Suppressor macrophage treated with lipopolysaccharide for 4 hours (primary cell): ENCODE measurements around the gene BAZ1B.
"Not testable (repeated sequence)": the region's sequence is repeated elsewhere in the genome, so short reads cannot be mapped to it uniquely, and the experiment has no call there.

Experiments used
- DNase-seq: peaks from one replicate; pipeline ENCODE4 v3.0.0-alpha.2; 2020

The BAZ1B gene

DNA sequence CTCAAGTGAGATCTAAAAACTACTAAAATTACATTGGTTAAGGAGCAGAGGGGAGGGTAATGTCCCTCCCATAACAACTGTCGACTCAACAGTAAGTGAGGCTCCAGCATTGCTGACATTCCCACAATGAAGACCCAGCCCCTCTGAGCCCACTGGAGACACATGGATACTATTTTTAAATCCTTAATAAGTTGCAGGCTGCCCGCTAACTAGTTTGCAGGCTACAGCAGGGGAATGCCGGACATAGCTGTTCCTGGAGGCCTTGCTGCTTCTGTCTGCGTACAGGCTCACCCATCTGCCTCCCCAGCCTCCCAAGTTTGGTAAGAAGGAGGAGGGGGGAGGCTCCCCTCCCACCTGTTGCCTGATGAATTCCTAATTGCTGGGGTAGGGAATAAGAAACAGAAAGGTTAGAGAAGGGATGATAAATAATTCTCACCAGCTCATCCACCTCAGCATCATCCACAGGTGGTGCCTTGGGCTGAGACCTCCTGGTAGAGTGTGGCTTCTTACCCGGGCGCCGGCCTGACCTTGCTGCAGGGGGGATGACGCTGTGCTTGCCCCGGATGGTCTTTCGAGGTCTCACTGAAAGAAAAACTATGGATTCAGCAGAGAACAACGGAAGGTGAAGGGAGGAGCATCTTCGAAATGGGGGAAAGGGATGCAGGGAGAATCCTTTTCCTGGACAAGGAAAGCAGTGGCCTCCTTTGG, 78.4 kb downstream of the BAZ1B start:
- DNase-seq = no peak

DNA sequence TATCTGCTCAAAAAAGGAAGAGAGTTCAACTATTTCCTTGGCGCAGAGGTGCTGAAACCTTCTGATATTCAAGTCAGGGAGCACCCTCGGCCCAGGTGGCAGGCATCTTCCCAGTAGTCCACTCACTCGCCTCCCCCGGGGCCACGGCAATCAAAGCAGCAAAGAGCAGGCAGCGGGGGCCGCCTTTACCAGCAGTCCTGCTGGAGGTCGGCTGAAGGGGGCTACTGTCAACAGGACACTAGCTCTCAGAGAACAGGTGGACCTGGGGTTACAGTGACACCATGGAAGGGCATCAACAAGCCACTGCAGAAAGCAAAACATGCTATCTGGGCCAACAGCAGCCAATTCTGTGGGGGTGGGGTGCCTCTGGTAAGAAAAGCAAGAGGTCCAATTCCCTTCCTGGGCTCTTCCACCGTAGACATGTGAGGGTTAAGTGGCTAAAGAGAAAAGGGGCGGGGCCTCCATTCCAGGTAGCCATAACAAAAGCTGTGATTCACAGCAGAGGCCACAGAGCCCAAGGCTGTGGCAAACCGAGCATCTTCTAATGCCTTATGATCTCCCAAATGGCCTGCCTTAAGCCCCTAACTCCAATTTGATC, 79.1 kb downstream of the BAZ1B start:
- DNase-seq = no peak

DNA sequence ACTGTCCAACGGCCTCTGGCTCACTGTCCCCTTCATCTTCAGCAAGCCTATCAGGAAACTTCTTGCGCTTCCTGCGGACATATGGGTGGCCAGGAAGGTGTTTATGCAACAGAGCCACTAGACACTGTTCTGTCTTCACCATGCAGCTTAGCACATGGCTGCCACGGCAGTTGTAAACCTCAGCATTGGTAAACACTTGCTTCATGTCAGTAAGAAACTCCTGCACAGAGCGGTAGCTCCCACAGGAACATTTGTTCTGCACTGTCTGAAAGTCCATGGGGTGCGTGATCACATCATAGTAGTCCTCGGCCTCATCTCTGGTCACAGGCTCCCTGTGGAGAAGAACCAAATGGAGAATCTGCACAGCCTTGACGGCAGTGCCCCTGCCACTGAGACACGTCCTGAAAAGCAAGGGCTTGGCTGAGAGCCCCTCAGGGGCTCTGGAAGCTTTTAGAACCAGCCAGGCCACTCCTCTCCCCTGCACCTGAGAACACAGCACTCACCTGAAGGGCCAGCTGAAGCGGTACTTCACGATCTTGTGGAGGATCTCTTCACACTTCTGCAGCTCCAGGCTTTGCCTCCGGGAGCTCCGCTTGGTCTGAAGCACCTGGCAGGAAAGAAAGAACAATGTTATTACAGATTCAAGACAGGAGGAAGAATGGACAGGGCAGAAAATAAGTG, 79.7 kb downstream of the BAZ1B start:
- no peak for DNase-seq

DNA sequence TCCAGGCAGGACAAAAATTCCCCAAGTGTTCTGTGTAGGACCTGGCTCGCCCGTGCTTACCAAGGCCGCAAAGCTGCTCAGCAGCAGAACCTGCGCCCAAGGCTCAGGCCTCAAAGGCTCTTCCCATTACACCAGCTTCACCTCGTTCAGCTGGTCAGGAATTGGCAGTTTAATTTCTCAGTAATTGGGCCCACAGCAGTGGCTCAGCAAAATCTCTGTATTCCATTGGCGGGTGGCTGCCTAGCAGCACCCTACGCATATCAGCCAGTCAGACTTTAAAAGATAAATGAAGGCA, 82.7 kb downstream of the BAZ1B start:
- DNase-seq = no peak

DNA sequence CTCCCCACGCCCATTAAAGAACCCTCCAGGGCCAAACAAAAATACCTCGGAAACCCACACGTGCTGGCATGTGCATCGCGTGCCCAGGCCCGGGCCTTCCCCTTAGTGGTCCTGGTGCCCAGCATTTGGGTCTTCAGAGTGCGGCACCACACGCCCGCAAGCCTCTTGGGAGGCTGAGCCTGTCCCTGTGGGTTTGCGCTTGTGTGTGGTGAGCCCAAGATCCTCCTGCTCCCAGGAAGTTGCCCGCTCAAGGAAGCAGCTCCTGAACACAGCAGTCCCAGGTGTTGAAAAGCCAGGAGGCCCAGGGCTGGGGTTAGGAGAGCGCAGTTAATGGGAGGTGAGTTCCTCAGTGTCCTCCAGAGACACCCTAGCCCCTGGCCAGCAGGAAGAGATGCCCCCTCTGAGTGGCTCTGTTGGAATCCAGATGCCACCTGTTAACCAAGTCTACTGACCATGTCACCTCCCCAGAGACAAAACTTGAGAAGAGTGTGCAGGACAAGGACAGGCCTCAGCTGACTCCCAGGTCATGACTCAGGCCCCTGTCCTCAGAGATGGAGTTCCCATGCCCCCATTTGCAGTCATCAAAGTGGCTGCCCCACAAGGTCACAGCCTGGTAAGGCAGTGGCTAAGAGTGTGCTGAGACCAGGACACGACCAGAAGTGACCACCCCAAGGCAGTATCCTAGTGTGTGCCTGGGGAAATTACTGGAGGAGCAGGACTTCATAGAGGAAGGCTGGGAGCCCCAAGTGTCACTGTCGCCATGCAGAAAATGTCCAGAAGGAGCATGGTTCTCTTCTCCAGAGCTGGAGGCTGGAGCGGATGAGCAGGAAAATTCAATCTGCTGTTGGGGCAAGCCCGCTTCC, 83.3 kb downstream of the BAZ1B start:
- no peak for DNase-seq

DNA sequence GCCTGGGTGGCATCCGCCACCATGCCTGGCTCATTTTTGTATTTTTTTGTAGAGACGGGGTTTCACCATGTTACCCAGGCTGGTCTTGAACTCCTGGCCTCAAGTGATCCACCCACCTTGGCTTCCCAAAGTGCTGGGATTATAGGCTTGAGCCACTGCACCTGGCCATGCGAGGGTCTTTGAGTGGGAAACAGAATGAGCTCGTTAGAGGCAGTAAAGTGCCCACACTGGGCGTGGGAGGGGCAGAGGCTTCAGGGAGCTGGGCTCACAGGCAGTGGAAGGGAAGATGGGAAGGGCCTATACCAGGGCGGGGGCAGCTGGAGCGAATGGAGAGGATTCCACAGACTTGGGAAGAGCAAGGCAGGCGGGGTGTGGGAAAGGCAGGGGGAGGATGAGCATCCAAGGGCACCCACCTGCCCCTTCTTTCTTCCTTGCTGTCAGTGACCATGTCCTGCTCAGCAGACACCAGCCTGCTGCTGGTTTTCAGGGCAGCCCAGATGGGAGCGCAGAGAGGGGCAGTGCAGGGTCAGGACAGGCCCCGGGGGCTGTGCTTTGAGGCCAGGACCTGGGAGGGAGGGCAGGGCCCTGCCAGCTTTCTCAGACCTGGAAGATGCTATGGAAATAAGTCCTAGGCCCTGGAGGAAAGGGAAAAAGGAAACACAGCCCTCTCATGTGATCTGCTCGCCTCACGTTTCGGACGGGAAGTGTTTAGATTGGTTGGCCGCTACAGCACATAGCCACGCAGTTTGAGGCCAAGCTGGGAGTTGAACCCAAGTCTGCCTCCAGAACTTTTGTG, 84.3 kb downstream of the BAZ1B start:
- no peak for DNase-seq

DNA sequence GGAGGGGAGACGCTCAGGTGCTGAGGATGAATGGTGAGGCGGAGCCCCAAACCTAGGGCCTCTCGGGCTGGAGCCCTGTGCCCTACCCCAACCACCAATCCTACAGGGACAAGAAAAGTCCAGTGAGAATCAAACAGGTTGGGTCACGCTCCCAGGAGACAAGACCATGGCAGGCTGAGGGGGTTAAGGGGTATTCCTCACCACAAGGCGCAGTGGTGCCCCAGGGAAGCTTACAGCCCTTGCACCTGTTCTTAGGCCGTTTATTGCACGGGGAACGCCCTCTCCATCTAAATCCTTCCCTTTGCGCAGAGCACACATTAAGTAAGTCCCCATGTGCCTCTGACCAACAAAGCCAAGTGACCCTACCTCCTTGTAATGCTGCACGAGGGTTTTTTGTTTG, 85.0 kb downstream of the BAZ1B start:
- no peak for DNase-seq

DNA sequence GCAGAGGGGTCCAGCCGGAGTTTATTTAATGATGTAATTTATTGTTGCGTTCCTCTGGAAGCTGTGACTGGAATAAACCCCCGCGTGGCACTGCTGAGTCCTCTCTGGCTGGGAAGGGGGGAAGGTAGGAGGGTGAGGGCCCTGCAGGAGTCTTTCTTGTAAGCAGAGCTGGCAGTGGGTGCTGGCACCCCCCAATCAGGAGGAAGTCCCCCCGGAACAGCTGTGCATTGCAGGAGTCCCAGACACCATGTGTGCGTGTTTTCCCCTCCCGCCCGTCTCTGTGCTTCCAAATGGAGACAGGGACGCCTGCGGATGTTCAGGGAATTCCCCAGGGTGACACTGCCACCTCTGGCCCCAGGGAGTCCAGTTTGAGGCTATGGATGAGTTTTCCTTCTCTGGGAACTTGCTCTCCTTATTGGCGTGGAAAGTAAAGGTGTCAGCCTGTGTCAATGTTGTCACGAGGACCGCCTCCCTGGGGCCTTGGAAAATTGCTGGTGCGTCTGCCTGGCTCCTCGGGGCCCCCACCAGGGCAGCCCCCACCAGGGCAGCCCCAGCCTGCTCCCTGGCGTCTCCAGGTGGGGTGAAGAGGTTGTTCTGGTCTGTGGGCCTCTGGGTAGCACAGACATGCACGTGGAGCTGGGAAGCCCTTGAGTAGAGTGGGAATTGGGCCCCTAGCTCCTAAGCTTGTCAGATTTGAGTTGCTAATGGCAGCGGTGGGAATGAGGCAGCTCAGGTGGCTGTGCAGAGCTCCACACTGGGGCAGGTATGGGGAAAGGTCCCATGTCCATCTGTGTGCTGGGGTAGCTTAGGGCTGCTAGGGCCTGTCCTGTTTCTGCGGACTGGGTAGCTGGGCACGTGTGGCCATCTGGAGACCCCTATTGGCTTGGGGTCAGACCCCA, 85.8 kb downstream of the BAZ1B start:
- DNase-seq = no peak

DNA sequence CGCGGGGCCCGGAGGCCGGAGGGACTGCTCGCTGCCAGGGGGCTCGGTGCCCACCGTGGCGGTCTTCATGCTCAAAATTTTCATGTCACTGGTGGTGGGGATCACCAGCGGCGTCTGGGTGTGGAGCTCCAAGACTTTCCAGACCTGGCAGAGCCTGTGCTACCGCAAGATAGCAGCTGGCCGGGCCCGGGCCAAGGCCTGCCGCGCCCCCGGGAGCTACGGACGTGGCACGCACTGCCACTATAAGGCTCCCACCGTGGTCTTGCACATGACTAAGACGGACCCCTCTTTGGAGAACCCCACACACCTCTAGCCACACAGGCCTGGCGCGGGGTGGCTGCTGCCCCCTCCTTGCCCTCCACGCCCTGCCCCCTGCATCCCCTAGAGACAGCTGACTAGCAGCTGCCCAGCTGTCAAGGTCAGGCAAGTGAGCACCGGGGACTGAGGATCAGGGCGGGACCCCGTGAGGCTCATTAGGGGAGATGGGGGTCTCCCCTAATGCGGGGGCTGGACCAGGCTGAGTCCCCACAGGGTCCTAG, 86.6 kb downstream of the BAZ1B start:
- DNase-seq = no peak

DNA sequence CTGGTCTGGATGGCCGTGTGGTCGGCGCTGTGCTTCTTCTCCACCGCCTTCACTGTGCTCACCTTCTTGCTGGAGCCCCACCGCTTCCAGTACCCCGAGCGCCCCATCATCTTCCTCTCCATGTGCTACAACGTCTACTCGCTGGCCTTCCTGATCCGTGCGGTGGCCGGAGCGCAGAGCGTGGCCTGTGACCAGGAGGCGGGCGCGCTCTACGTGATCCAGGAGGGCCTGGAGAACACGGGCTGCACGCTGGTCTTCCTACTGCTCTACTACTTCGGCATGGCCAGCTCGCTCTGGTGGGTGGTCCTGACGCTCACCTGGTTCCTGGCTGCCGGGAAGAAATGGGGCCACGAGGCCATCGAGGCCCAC, 87.4 kb downstream of the BAZ1B start:
- no peak for DNase-seq

DNA sequence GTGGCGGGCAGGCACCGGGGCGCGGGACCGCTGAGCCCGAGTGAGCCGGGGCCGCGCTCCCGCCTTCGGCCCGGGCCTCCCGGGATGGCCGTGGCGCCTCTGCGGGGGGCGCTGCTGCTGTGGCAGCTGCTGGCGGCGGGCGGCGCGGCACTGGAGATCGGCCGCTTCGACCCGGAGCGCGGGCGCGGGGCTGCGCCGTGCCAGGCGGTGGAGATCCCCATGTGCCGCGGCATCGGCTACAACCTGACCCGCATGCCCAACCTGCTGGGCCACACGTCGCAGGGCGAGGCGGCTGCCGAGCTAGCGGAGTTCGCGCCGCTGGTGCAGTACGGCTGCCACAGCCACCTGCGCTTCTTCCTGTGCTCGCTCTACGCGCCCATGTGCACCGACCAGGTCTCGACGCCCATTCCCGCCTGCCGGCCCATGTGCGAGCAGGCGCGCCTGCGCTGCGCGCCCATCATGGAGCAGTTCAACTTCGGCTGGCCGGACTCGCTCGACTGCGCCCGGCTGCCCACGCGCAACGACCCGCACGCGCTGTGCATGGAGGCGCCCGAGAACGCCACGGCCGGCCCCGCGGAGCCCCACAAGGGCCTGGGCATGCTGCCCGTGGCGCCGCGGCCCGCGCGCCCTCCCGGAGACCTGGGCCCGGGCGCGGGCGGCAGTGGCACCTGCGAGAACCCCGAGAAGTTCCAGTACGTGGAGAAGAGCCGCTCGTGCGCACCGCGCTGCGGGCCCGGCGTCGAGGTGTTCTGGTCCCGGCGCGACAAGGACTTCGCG, 88.0 kb downstream of the BAZ1B start:
- no peak for DNase-seq

DNA sequence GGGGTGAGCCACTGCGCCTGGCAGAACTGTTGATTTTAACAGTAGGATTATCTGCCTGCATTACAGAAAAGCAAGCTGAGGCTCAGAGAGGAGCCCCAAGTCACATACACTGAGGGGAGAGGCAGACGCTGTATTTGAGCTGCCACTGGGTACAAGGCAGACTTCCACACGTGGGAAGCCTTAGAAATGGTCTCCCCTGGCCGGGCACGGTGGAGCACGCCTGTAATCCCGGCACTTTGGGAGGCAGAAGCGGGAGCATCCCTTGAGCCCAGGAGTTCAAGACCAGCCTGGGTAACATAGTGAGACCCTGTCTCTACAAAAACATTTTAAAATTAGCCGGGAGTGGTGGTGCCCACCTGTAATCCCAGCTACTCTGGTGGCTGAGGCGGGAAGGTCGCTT, 89.4 kb downstream of the BAZ1B start:
- no peak for DNase-seq

DNA sequence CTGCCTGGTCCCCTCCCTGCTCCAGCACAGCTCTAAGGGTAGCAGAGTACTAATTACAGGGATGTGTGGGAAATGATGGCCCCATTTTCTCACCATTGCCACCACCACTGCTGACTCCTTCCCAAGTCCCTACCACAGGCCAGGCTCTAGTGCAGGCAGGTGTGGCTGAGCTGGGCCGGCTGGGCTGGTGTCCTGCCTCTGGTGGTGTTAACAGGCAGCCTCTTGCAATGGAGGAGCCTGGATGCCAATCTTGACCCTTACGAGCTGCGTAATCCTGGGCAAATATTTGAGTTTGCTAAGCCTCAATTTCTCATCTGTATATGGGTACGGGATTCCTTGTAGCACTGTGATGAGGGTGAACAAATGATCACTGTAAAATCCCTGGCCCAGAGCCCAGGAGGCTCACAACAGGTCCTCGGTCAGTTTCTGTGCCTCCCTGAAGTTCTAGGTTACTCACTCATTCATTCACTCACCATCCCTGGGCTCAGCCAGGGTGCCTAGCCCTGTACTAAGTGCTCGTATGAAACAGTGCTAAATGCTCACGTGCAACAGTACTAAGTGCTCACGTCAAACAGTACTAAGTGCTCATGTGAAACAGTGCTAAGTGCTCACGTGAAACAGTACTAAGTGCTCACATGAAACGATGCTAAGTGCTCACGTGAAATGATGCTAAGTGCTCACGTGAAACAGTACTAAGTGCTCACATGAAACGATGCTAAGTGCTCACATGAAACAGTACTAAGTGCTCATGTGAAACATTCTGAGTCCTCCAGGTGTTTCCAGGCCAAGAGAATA, 90.9 kb downstream of the BAZ1B start:
- no peak for DNase-seq

DNA sequence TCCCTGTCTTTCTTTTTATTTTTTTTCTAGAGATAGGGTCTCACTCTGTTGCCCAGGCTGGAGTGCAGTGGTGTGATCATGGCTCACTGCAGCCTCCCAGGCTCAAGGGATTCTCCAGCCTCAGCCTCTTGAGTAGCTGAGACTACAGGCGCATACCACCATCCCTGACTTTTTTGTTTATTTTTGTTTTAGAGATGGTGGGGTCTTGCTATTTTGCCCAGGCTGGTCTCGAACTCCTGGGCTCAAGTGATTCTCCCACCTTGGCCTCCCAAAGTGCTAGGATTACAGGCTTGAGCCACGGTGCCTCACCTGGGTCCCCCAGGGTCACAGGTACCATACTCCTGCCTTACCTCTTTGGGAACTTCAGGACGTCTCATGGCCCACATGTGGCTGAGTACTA, 91.6 kb downstream of the BAZ1B start:
- not testable (repeated sequence) for DNase-seq

DNA sequence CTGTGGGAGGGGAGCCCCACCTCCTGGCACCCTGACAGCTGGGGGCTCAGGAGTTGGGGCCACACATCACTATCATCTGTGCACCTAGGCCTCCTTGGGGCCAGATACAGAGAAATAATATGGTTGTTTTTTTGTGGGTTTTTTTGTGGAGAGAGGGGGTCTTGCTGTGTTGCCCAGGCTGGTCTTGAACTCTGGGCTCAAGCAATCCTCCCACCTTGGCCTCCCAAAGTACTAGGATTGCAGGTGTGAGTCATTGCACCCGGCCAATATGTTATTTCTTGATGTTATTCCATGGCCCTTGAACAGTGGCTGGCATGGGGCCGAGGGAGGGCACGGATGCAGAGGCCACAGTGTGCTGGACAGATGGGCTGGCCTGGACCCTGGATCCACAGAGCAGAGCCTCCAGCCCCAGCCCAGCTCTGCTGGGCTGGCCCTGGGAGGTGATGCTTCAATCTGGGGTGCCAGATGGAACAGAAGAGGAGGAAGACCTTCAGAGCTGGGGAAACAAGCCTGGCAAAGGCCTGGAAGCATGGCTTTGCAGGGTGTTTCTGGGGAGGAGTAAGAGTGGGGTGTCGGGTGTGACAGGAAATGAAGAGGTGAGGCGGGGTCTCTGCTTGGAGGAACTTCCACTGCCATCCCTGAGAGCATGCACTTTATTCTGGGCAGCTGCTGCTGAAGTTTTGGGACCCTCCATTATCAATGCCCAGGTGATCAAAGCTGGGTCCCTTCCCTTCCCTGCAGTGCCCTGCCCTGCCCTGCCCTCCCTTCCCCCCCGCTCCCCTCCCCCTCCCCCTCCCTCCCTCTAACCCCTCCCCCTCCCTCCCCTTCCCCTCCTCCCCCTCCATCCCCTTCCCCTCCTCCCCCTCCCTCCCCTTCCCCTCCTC, 92.2 kb downstream of the BAZ1B start:
- no peak for DNase-seq

DNA sequence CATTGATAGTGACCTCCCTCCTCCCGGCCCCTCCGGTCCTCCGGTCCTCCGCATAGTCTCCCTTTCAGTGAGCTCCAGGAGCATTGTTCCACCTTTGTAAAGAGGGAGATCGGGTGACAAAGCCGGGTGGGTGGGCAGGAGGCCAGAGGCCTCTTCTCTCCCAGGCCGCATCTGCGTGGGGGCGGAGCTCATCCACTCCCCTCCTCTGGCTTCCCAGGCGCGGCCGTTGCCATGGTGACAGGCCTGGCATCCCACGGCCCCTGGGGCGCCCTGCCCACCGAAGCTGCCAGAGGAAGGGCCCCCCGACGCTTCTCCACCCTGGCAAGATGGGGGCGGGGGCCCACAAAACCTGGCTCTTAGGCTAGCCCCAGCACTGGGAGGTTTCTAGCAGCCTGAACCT, 92.9 kb downstream of the BAZ1B start:
- no peak for DNase-seq

DNA sequence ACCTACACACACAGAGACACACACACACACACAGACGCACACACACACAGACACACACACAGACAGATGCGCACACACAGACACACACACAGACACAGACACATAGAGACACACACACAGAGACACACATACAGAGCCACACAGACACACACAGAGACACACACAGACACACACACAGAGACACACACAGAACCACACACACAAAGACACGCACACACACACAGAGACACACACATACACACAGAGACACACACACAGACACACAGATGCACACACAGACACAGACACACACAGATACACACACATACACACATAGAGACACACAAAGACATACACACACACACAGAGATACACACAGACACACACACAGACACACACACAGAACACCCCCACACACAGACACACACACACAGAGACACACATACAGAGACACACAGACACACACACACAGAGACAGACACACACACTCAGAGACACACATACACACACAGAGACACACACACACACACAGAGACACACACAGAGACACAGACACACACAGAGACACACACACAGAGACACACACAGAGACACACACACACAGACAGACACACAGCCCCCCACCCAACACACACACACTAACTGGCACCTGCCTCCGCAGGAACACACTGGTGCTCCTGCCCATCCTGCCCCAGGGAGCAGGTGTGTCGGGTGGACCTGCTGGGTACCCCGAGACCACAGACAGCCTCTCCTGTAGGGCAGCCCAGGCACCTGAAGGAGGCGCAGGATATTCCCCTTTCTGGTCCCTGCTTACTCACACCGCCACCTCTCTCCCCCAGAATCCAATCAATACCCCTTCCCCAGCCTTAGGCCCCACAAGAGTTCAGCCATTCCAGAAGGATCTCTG, 93.9 kb downstream of the BAZ1B start:
- no peak for DNase-seq

DNA sequence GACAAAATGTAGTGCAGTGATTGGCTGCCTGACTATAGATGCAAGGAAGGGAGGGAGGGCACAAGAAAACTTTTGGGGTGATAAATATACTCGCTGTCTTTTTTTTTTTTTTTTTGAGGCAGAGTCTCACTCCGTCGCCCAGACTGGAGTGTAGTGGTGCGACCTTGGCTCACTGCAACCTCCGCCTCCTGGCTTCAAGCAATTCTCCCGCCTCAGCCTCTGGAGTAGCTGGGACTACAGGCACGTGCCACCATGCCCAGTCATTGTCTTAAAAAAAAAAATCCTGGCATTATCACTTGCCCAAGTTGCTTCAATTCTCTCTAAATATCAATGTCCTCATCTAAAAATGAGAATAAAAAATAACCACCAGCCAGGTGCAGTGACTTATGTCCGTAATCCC, 96.1 kb downstream of the BAZ1B start:
- no peak for DNase-seq
